Activated gamma-delta T cell treated with Interleukin-2 at 50 U/mL for 16 hours (primary cell): ENCODE measurements around the gene GOLGA6L4.
A peak's percentile ranks its signal among the peaks of the same experiment; 100 is the strongest.
"Not testable (repeated sequence)": the region's sequence is repeated elsewhere in the genome, so short reads cannot be mapped to it uniquely, and the experiment has no call there.

Source experiments
- DNase-seq: peaks from one replicate; pipeline ENCODE4 v3.0.0-alpha.2; 2020

GOLGA6L4 gene, protein sequence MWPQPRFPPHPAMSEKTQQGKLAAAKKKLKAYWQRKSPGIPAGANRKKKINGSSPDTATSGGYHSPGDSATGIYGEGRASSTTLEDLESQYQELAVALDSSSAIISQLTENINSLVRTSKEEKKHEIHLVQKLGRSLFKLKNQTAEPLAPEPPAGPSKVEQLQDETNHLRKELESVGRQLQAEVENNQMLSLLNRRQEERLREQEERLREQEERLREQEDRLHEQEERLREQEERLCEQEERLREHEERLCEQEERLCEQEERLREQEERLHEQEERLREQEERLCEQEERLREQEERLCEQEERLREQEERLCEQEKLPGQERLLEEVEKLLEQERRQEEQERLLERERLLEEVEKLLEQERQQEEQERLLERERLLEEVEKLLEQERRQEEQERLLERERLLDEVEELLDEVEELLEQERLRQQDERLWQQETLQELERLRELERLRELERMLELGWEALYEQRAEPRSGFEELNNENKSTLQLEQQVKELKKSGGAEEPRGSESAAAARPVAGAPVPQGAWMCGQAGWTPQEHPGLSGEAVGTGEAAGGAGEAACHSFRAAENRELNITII

DNA sequence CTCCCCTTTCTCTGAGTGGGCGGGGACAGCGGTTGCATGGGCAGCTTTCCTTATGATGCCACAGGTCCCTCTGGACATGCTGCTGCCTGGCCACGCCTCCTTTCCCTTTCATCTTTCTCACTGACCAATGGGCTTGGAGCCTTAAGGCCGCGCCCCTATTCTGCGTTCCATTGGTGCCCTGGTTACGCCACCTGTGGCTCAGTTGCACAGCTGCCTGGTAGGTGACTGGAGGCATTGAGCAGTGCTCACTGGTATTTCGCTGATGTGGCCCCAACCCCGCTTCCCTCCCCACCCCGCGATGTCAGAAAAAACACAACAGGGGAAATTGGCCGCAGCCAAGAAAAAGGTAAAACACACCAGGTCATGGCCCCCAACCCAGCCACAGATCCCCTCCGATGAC is at the start of gene GOLGA6L4:
TSS of gene GOLGA6L4 (plus strand) at position 201 of the 400 bp plus-strand sequence. CDS start at position 263, 62 bp downstream.
- not testable (repeated sequence) for DNase-seq

DNA sequence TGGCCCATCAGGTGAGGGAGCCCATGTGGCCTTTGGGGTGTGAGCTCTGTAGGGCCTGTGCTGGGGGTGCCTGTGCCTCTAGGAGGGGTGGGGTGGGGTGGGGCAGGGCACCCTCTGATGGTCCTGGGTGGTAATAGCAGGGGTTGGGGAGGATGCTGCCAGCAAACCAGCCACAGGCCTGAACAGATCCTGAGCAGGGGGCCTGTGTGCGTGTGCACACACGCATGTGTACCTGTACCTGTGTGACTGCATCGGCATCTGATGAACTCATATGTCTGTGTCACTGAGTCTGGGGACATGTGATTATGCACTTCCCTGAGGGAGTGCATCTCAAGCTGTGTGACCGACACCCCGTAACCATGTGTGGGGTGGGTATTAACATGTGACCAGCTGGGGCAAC is 42.6 kb upstream of the GOLGA6L4 start:
- not testable (repeated sequence) for DNase-seq

DNA sequence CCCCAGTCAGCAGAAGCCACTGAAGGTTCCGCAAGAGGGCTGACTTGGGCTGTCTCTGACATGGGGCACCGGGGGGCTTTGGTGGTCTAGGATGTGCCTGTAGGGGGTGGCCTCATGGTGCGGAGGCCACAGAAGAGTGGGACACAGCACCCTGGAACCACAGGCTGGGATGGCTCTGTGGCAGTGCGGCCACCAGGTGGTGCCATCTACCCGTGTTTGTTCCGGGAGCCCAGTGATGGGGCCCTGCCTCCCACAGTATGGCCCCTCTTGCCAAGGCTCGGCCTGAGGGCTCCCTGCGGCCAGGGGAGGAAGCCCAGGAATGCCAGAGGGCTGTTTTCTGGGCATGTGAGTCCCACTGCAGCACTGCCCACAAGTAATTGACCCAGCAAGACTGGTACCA is 40.0 kb upstream of the GOLGA6L4 start:
- DNase-seq = not testable (repeated sequence)

DNA sequence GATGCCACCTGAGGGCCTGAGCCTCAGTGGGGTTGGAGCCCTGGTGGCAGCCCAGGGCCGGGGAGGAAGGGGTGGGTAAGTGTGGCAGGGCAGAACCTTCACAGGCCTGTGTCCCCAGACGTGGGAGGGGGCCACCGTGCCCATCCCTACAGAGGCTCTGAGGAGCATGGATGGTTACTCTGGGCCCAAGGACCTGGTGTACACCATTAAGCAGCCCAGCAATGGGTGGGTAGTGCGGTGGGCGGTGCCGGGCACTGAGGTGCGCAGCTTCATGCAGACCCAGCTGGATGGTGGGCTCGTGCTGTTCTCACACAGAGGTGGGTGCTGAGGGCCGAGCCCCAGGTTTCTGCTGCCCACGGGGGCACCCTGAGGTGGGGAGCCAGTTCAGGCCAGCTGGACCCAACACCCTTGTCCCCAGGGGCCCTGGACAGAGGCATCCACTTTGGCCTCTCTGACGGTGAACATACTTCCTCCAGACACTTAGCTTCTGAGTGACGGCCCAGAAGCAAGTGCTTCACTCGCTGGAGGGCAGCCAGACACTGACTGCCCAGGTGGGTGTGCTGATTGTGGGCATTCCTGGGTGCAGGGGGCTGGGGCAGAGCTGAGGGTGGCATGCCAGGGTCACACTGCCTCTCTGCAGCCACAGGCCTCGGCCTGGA is 38.9 kb upstream of the GOLGA6L4 start:
- DNase-seq = not testable (repeated sequence)

DNA sequence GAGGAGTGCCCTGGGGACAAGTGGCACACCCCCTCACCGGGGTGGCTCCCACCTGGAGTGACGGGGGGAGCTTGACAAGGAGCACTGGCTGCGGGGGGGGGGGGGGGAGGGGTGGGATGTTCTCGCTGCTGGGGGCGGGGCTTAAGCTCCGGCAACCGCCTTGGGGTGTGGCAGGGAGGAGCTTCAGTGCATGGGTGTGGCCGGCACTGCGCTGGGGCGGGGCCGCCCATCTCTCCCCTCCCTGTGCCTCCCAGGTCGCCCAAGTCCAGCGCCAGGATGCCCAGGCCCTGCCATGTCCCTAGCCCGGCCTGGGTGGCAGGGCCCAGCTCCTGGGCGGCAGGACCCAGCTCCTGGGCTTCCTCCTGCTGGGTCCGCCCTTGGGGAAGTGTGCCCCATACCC is 35.7 kb upstream of the GOLGA6L4 start:
- DNase-seq = not testable (repeated sequence)

DNA sequence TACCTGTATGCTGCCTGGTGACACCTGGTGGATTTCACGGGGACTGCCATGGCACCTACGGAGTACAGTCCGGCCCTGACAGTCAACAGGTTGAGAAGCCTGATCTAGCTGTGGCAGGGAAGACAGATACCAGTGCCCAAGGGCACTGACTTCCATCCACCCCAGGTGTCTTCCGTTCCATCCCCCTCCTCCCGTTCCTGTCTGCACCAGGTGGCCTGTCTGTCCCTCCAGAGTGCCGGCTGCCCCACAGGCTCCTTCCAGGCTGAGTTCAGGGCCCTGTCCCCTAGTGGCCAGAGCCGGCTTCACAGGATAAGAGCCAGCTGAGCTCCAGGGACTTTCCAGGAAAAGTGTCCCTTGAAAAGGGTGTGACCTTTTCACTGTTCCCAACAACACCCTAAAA is 10.9 kb downstream of the GOLGA6L4 start:
- peak; percentile 3 for DNase-seq
